GM10248 (cell line): ENCODE results near the gene LUZP2.
"Not testable (repeated sequence)": the region's sequence is repeated elsewhere in the genome, so short reads cannot be mapped to it uniquely, and the experiment has no call there.

Experiments used
- CTCF ChIA-PET: fragments of 300-600 bp; sonication (Branson Sonifier 250); formaldehyde crosslinking; extraction: SDS; loops from one replicate; lab custom pipeline; 2021; ENCODE audit warnings: antibody characterized with exemption; lab: Yijun Ruan, JAX
- POLR2A ChIA-PET: fragments of 350-650 bp; sonication (Branson Sonifier 250); formaldehyde crosslinking; extraction: SDS; loops from one replicate; lab custom pipeline; 2020; ENCODE audit warnings: antibody characterized with exemption; lab: Yijun Ruan, JAX
- DNase-seq: peaks from one replicate; pipeline ENCODE4 v3.0.0; 2012; ENCODE audit errors: extremely low spot score
- TF ChIP-seq, protein P1 (sequence below): IDR thresholded peaks from 2 replicates; pipeline ENCODE4 v1.5.1; 2012; ENCODE audit warnings: mild to moderate bottlenecking, low read depth; ENCODE audit errors: extremely low read depth, missing control alignments, control extremely low read depth

The LUZP2 gene

GRCh38 chr11:24885580-24886173 lies 388.8 kb downstream of the LUZP2 start:
- DNase-seq, result no peak
- TF ChIP-seq, protein P1, sequence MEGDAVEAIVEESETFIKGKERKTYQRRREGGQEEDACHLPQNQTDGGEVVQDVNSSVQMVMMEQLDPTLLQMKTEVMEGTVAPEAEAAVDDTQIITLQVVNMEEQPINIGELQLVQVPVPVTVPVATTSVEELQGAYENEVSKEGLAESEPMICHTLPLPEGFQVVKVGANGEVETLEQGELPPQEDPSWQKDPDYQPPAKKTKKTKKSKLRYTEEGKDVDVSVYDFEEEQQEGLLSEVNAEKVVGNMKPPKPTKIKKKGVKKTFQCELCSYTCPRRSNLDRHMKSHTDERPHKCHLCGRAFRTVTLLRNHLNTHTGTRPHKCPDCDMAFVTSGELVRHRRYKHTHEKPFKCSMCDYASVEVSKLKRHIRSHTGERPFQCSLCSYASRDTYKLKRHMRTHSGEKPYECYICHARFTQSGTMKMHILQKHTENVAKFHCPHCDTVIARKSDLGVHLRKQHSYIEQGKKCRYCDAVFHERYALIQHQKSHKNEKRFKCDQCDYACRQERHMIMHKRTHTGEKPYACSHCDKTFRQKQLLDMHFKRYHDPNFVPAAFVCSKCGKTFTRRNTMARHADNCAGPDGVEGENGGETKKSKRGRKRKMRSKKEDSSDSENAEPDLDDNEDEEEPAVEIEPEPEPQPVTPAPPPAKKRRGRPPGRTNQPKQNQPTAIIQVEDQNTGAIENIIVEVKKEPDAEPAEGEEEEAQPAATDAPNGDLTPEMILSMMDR, result no peak
- CTCF ChIA-PET, result no interaction called here
- POLR2A ChIA-PET, result no interaction called here

- ChIA-PET CTCF (no interaction called here), POLR2A (no interaction called here)
- TF ChIP-seq, protein P1, result no peak
- no peak for DNase-seq
These were observed 390.2 kb downstream of the LUZP2 start for GRCh38 chr11:24886880-24887619.

DNA sequence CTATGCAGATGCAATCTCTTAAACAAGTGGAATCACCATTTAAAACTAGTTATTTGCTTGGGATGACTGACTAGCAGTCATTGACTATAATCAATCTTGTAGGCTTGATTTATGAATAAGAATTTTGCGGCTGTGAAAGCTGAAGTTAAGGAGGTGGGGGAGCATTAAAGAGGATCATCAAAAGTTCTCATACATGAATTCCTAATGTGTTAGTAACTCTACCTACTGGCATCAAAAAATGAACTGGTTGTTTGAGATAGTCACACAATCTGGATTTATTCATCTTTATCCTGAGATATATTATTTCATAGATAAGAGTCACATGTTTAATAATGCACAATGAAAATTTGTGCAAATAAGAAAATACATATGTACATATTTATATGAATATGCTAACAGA lies 393.6 kb downstream of the LUZP2 start:
- no peak for DNase-seq
- TF ChIP-seq, protein P1, result no peak
- CTCF ChIA-PET, result no interaction called here
- POLR2A ChIA-PET, result no interaction called here

- CTCF ChIA-PET, POLR2A ChIA-PET, DNase-seq: not testable (repeated sequence)
These were observed 395.1 kb downstream of the LUZP2 start for GRCh38 chr11:24891845-24892492.

DNA sequence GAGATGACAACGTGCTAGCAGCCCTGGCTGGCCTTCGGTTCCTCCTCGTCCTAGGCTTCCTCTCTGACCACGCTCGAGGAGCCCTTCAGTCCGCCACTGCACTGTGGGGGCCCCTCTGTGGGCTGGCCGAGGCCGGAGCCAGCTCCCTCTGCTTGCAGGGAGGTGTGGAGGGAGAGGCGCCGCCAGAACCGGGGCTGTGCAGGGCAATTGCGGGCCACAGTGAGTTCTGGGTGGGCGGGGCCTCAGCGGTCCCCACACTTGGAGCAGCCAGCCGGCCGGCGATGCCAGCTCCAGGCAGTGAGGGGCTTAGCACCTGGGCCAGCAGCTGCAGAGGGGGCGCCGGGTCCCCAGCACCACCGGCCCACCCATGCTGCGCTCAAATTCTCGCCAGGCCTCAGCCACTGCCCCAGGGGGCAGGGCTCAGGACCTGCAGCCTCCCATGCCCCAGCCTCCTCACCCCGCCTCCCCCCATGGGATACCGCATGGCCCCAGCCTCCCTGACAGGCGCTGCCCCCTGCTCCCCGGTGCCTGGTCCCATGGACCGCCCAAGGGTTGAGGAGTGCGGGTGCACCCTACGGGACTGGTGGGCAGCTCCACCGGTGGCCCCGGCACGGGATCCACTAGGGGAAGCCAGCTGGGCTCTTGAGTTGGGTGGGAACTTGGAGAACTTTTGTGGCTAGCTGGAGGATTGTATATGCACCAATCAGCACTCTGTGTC lies 399.4 kb downstream of the LUZP2 start:
- ChIA-PET POLR2A (no interaction called here), CTCF (interaction anchor here (1.3 to 1.5 kb wide), 2 partner anchors 10 to 12 kb away, joined by 5 read pairs; no protein-coding TSS in a partner anchor)
- DNase-seq, result no peak
- TF ChIP-seq, protein P1, result no peak

DNA sequence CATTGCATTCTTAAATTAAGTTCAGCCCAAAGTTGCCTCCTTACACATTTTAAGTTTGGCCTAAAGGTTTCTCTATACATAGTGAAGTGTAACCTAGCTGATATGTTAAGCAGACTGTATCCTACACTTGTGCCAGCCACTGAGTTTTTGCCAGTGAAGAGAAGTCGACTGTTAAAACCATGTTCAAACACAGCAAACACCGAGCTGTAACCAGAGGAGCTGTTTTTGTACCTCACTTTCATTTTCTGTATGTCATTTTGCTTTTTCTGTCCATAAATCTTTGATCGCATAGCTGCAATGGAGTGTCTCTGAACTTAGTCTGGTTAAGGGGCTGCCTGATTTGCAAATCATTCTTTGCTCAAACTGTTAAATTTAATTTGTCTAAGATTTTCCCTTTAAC lies 403.7 kb downstream of the LUZP2 start:
- CTCF ChIA-PET, result interaction anchor here (0.7 kb wide), 1 partner anchor 30 kb away, joined by 4 read pairs; no protein-coding TSS in a partner anchor

More for the DNA sequence above, 403.7 kb downstream of the LUZP2 start:
- peak; percentile 5 for DNase-seq
- TF ChIP-seq, protein P1, result no peak
- POLR2A ChIA-PET, result no interaction called here
